C4-2B (cell line): Measurements from ENCODE around the gene ADARB2.

Experiments used
- ZFX ChIP-seq: fragments of 450-650 bp; IDR thresholded peaks from 2 replicates; pipeline ENCODE4 v1.6.1; 2017
- TF ChIP-seq, protein P1 (sequence below): fragments of 450-650 bp; conservative IDR thresholded peaks from 2 replicates; pipeline ENCODE4 v1.5.1; 2017; ENCODE audit warnings: mild to moderate bottlenecking

GRCh38 chr10:1498746-1499358 is 238.5 kb downstream of the ADARB2 start:
- TF ChIP-seq, protein P1, sequence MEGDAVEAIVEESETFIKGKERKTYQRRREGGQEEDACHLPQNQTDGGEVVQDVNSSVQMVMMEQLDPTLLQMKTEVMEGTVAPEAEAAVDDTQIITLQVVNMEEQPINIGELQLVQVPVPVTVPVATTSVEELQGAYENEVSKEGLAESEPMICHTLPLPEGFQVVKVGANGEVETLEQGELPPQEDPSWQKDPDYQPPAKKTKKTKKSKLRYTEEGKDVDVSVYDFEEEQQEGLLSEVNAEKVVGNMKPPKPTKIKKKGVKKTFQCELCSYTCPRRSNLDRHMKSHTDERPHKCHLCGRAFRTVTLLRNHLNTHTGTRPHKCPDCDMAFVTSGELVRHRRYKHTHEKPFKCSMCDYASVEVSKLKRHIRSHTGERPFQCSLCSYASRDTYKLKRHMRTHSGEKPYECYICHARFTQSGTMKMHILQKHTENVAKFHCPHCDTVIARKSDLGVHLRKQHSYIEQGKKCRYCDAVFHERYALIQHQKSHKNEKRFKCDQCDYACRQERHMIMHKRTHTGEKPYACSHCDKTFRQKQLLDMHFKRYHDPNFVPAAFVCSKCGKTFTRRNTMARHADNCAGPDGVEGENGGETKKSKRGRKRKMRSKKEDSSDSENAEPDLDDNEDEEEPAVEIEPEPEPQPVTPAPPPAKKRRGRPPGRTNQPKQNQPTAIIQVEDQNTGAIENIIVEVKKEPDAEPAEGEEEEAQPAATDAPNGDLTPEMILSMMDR = no peak
- no peak for TF ChIP-seq ZFX
